Stomach (tissue), 4 donors: Measurements from ENCODE around the gene SPARC.

Experiments used
- EP300 ChIP-seq: sonication (generic); formaldehyde crosslinking; IDR thresholded peaks from one replicate; pipeline ENCODE4 v1.6.1; 2017; ENCODE audit warnings: antibody characterized with exemption
- POLR2A ChIP-seq, 4 donors: fragments of 450-650 bp; IDR thresholded peaks; one replicate each; pipeline ENCODE4 v1.6.1; 2016; ENCODE audit warnings: antibody characterized with exemption in 4 of 4, control low read depth in 2 of 4, mild to moderate bottlenecking in 1 of 4, moderate library complexity in 1 of 4
- POLR2AphosphoS5 ChIP-seq, 3 donors: sonication (generic); formaldehyde crosslinking; IDR thresholded peaks; one replicate each; pipeline ENCODE4 v1.6.1; 2016; ENCODE audit warnings: antibody characterized with exemption in 3 of 3
- TF ChIP-seq, protein P1 (sequence below), 7 experiments: fragments of 450-650 bp in 4 of 7; fragments of 200-600 bp in 3 of 7; sonication (generic) in 3 of 7; IDR thresholded peaks; one replicate each; pipeline ENCODE4 v1.5.1; 2016 to 2019; ENCODE audit warnings: antibody characterized with exemption in 7 of 7, control low read depth in 2 of 7, mild to moderate bottlenecking in 1 of 7

- TF ChIP-seq, protein P1, sequence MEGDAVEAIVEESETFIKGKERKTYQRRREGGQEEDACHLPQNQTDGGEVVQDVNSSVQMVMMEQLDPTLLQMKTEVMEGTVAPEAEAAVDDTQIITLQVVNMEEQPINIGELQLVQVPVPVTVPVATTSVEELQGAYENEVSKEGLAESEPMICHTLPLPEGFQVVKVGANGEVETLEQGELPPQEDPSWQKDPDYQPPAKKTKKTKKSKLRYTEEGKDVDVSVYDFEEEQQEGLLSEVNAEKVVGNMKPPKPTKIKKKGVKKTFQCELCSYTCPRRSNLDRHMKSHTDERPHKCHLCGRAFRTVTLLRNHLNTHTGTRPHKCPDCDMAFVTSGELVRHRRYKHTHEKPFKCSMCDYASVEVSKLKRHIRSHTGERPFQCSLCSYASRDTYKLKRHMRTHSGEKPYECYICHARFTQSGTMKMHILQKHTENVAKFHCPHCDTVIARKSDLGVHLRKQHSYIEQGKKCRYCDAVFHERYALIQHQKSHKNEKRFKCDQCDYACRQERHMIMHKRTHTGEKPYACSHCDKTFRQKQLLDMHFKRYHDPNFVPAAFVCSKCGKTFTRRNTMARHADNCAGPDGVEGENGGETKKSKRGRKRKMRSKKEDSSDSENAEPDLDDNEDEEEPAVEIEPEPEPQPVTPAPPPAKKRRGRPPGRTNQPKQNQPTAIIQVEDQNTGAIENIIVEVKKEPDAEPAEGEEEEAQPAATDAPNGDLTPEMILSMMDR (IDR thresholded peaks at IDR 0.05): no peak
- TF ChIP-seq POLR2A (IDR thresholded peaks at IDR 0.05) (no peak), EP300 (no peak), POLR2AphosphoS5 (IDR thresholded peaks at IDR 0.05) (no peak)
These were observed 66.8 kb downstream of the SPARC start for GRCh38 chr5:151619812-151620460.
